Loucy (cell line): ENCODE measurements around the gene IL18BP.

Experiments
- CTCF ChIP-seq: fragments of 200-600 bp; sonication (generic); conservative IDR thresholded peaks from 2 replicates; pipeline ENCODE4 v1.5.1; 2014; ENCODE audit warnings: mild to moderate bottlenecking, antibody characterized with exemption, low read length
- EZH2phosphoT487 ChIP-seq: fragments of 200-600 bp; IDR thresholded peaks from 2 replicates; pipeline ENCODE4 v1.6.1; 2018; ENCODE audit warnings: antibody characterized with exemption, mild to moderate bottlenecking, moderate library complexity, borderline replicate concordance

- TF ChIP-seq CTCF (no peak), EZH2phosphoT487 (no peak)
Observed at GRCh38 chr11:72039031-72039855, 40.5 kb downstream of the IL18BP start.
